Small intestine (tissue), 7 donors: Measurements from ENCODE around the gene EVI2B. TPM values are rescaled to one million over a fixed set of nuclear protein-coding genes. Genes with fewer than 3 reads are reported as not detected.
"Not testable (repeated sequence)": the region's sequence is repeated elsewhere in the genome, so short reads cannot be mapped to it uniquely, and the experiment has no call there.

Source experiments
- DNase-seq, 2 donors: peaks; one replicate each; pipeline versions ENCODE4 v3.0.0 to v3.0.0-alpha.2; 2013
- FAIRE-seq: peaks from 2 replicates; lab custom pipeline; 2012; peaks lifted over from hg19 to GRCh38; lab: Jason Lieb, UNC
- H3K27ac ChIP-seq, 3 donors: one replicate each; pipeline ENCODE4 v1.5.1; 2013; ENCODE audit warnings: low read length in 2 of 3, mild to moderate bottlenecking in 2 of 3, control low read depth in 1 of 3, inconsistent platforms in 1 of 3, low read depth in 1 of 3, moderate library complexity in 1 of 3
- H3K27me3 ChIP-seq, 3 donors: one replicate each; pipeline ENCODE4 v1.6.1; 2013; ENCODE audit warnings: low read length in 3 of 3, inconsistent platforms in 1 of 3; ENCODE audit not compliant: control insufficient read depth in 3 of 3, insufficient read depth in 3 of 3
- H3K36me3 ChIP-seq, 3 donors: one replicate each; pipeline ENCODE4 v1.6.1; 2013; ENCODE audit warnings: low read length in 3 of 3, inconsistent platforms in 1 of 3, low read depth in 1 of 3, mild to moderate bottlenecking in 1 of 3, moderate library complexity in 1 of 3; ENCODE audit not compliant: control insufficient read depth in 3 of 3, insufficient read depth in 2 of 3
- H3K4me1 ChIP-seq, 3 donors: one replicate each; pipeline ENCODE4 v1.6.1; 2013; ENCODE audit warnings: low read length in 2 of 3, inconsistent platforms in 1 of 3, low read depth in 1 of 3, mild to moderate bottlenecking in 1 of 3, moderate library complexity in 1 of 3; ENCODE audit not compliant: control insufficient read depth in 3 of 3, insufficient read depth in 2 of 3
- H3K4me3 ChIP-seq, 3 donors: one replicate each; pipeline ENCODE4 v1.5.1; 2013; ENCODE audit warnings: low read length in 3 of 3, control low read depth in 1 of 3, inconsistent platforms in 1 of 3, low read depth in 1 of 3, mild to moderate bottlenecking in 1 of 3, moderate library complexity in 1 of 3
- H3K9me3 ChIP-seq, 2 donors: one replicate each; pipeline ENCODE4 v1.6.1; 2013; ENCODE audit warnings: low read depth in 1 of 2, low read length in 1 of 2; ENCODE audit not compliant: control insufficient read depth in 2 of 2, insufficient read depth in 1 of 2
- WGBS, 3 donors: extraction: QIAGEN DNeasy Blood & Tissue Kit; methylation state at CpG; one replicate each; pipeline ENCODE4 v1.1.7; 2013; 5-methylcytosine and 5-hydroxymethylcytosine counted together
- polyA plus RNA-seq, 4 donors: library from polyadenylated mRNA; stranded (reverse) in 3 of 4; unstranded in 1 of 4; fragments of 200-250 nt in 3 of 4; fragments of 120-200 nt in 1 of 4; gene quantifications; one replicate each; pipeline versions ENCODE4 v1.2.1 to v1.2.3, GENCODE V29; 2013
- donor health status: healthy with polysubstance abuse.
- donor health status: control.
- donor health status: control.
- donor health status: Bipolar disorder and iron deficiency.
- donor health status: healthy.

The EVI2B gene
- polyA plus RNA-seq, 4 donors, result 1.1 to 20.5 (median 7.3) TPM

DNA sequence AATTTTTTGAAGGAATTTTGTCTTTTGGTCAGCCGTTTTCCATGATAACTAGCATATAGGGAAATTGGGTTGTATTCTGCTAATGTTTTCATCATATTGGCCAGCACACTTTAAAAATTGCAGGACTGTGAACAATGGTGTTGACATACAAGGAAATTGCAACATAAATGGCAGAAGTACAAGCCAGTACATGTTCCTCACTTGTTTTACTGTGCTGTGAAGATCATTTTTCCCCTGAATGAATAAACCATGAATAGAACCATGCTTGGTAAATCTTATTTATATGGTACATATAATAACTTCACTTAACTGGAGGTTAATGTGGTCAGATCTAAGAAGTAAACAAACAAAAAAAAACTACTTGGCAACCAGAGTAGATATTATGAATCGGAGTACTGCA lies 39.6 kb downstream of the EVI2B start:
- Histone ChIP-seq H3K27ac (no peak overlapping the region), H3K36me3 (peaks cover 5 to 11% (median 10%) of the 10 kb centered on the region in 3 donors), H3K4me1 (peaks cover 0 to 10% (median 0%) of the 10 kb centered on the region in 3 donors), H3K9me3 (no peaks in the 10 kb centered on the region), H3K27me3 (no peaks in the 10 kb centered on the region), H3K4me3 (no peak overlapping the region)
- FAIRE-seq, result no peak
- WGBS, 3 donors, result 68 to 91% (median 86%) methylated on average over 2 of the region's 2 CpGs
- DNase-seq, result no peak

GRCh38 chr17:31273516-31273915 lies 40.3 kb downstream of the EVI2B start:
- Histone ChIP-seq H3K27me3 (no peaks in the 10 kb centered on the region), H3K9me3 (no peaks in the 10 kb centered on the region), H3K4me1 (peaks cover 0 to 10% (median 0%) of the 10 kb centered on the region in 3 donors), H3K4me3 (no peak overlapping the region), H3K27ac (no peak overlapping the region), H3K36me3 (peaks cover 5 to 10% (median 7%) of the 10 kb centered on the region in 3 donors)
- DNase-seq (no peak), FAIRE-seq (no peak)
- WGBS, 3 donors, result 69 to 92% (median 89%) methylated on average over 1 of the region's 1 CpG

- DNase-seq (no peak), FAIRE-seq (no peak)
- no peak overlapping the region for H3K4me3 ChIP-seq
- no peak overlapping the region for H3K27ac ChIP-seq
- H3K4me1 ChIP-seq, result peaks cover 0 to 10% (median 0%) of the 10 kb centered on the region in 3 donors
- H3K27me3 ChIP-seq, result no peaks in the 10 kb centered on the region
- peaks cover 5 to 10% (median 9%) of the 10 kb centered on the region in 3 donors for H3K36me3 ChIP-seq
- H3K9me3 ChIP-seq, result no peaks in the 10 kb centered on the region
Observed at GRCh38 chr17:31272803-31273202, 41.1 kb downstream of the EVI2B start.

DNA sequence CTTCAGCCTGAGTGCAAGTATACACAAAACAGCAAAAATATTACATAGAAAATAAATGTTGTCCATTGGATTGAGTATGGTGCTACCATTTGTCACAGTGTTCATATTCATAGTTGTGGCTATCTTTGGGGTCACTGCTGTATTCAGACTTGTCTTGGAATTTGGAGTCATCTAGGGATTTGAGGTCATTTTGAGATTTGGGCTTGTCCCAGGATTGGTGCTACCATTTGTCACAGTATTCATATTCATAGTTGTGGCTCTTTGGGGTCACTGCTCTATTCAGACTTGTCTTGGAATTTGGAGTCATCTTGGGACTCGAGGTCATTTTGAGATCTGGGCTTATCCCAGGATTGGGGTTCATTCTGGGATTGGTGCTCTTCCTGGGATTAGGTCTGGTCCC lies 41.6 kb downstream of the EVI2B start:
- no peaks in the 10 kb centered on the region for H3K9me3 ChIP-seq
- no peak for FAIRE-seq
- DNase-seq, result no peak

DNA sequence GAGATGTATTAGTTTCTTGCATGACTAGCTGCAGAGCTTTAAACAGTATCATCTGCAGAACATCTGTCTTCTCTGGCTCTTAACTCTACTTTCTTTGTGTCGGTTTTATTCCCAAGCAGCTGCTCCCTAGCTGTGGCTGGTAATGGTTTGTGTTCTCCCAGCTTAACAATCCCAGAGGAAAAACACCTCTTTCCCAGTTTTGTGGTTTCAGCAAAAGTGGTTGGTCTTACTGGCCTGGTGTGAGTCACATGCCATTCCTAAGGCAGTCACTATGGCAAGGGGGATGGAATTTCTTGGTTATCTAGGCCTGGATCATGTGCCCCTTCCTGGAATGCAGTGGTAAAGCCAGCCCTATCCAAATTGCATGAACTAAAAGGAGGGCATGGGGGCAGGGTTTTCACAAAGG lies 44.3 kb downstream of the EVI2B start:
- Histone ChIP-seq H3K36me3 (peaks cover 5 to 9% (median 8%) of the 10 kb centered on the region in 3 donors), H3K4me3 (no peak overlapping the region), H3K4me1 (peaks cover 0 to 10% (median 0%) of the 10 kb centered on the region in 3 donors), H3K27ac (peak overlapping the region in 2 of 3 donors; percentile 16 to 20), H3K9me3 (no peaks in the 10 kb centered on the region), H3K27me3 (no peaks in the 10 kb centered on the region)
- WGBS, 3 donors, result 58 to 90% (median 81%) methylated on average over 1 of the region's 1 CpG
- FAIRE-seq, result no peak
- DNase-seq, result peak in 1 of 2 donors; percentile 49

More for the DNA sequence above, 41.6 kb downstream of the EVI2B start:
- peaks cover 0 to 10% (median 0%) of the 10 kb centered on the region in 3 donors for H3K4me1 ChIP-seq
- H3K27me3 ChIP-seq, result no peaks in the 10 kb centered on the region
- peaks cover 5 to 8% (median 6%) of the 10 kb centered on the region in 3 donors for H3K36me3 ChIP-seq
- 90 to 94% (median 91%) methylated on average over 1 of the region's 1 CpG for WGBS, 3 donors
- H3K27ac ChIP-seq, result no peak overlapping the region
- H3K4me3 ChIP-seq, result no peak overlapping the region

- WGBS, 3 donors, result 95 to 98% (median 98%) methylated on average over 2 of the region's 2 CpGs
- no peak overlapping the region for H3K4me3 ChIP-seq
- no peaks in the 10 kb centered on the region for H3K27me3 ChIP-seq
- no peaks in the 10 kb centered on the region for H3K9me3 ChIP-seq
- FAIRE-seq (no peak), DNase-seq (peak; percentile 19 to 53)
- H3K4me1 ChIP-seq, result peaks cover 0 to 10% (median 0%) of the 10 kb centered on the region in 3 donors
- H3K27ac ChIP-seq, result peak overlapping the region in 1 of 3 donors; percentile 16
- peaks cover 5 to 9% (median 8%) of the 10 kb centered on the region in 3 donors for H3K36me3 ChIP-seq
Observed at GRCh38 chr17:31269036-31269577, 44.7 kb downstream of the EVI2B start.

DNA sequence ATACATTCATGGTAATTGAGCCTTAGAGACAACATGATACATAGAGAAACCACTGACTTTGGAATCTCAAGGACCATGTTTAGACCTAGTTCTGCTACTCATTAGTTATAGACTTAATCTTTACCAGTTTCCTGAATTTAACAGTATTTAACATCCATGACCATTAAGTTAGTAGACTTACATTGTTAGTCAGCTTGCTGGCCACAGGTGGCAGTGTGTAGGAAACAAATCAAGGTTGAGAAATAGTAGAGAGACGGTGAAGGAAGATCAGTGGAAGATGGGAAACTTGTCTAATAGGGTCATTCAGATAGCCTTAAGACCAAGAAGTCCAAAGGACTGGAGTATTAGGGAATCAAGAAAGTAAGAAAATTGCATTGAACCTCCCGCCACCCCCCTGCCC lies 47.8 kb downstream of the EVI2B start:
- no peak overlapping the region for H3K27ac ChIP-seq
- WGBS, 3 donors, result 87 to 94% (median 88%) methylated on average over 2 of the region's 2 CpGs
- no peaks in the 10 kb centered on the region for H3K9me3 ChIP-seq
- no peaks in the 10 kb centered on the region for H3K27me3 ChIP-seq
- no peak for FAIRE-seq
- H3K4me1 ChIP-seq, result peaks cover 0 to 13% (median 0%) of the 10 kb centered on the region in 3 donors
- peaks cover 5 to 15% (median 9%) of the 10 kb centered on the region in 3 donors for H3K36me3 ChIP-seq
- DNase-seq, result no peak
- H3K4me3 ChIP-seq, result no peak overlapping the region

DNA sequence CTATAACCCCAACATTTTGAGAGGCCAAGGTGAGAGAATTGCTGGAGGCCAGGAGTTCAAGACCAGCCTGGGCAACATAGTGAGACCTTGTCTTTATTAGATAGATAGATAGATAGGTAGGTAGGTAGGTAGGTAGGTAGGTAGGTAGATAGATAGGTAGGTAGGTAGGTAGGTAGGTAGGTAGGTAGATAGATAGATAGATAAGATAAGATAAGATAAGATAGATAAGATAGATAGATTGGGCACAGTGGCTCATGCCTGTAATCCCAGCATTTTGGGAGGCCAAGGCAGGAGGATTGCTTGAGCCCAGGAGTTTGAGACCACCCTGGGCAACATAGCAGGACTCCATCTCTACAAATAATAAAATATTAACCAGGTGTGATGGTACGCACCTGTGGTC lies 50.9 kb downstream of the EVI2B start:
- FAIRE-seq, H3K36me3 ChIP-seq: not testable (repeated sequence)
- 95 to 100% (median 100%) methylated on average over 1 of the region's 1 CpG for WGBS, 3 donors

More for the DNA sequence above, 50.9 kb downstream of the EVI2B start:
- not testable (repeated sequence) for H3K9me3 ChIP-seq, H3K4me3 ChIP-seq, H3K27me3 ChIP-seq, H3K4me1 ChIP-seq, H3K27ac ChIP-seq, DNase-seq
